Activated CD8-positive, alpha-beta T cell treated with anti-CD3 and anti-CD28 coated beads for 36 hours (primary cell): ENCODE data around the gene PNLIPRP2. TPM values are rescaled to one million over a fixed set of nuclear protein-coding genes. Genes with fewer than 3 reads are reported as not detected.

Experiments used
- ATAC-seq: fragments of 200-7000 bp; cut with Tn5 transposase; one replicate; pipeline ENCODE4 v1.10.0; 2021; ENCODE audit warnings: mild to moderate bottlenecking, moderate library complexity
- CTCF ChIA-PET: fragments of 350-600 bp; sonication (Branson Sonifier 250); formaldehyde crosslinking; loops from one replicate; lab custom pipeline; 2021; ENCODE audit warnings: antibody characterized with exemption; lab: Charles Lee
- POLR2A ChIA-PET: fragments of 350-600 bp; sonication (Branson Sonifier 250); formaldehyde crosslinking; loops from one replicate; lab custom pipeline; 2021; ENCODE audit warnings: antibody characterized with exemption; lab: Charles Lee
- DNase-seq: peaks from one replicate; pipeline ENCODE4 v3.0.0-alpha.2; 2020
- H3K27ac Mint-ChIP-seq: one replicate; pipeline ENCODE4 v1.8.0; 2021; ENCODE audit warnings: mild to moderate bottlenecking, mixed read lengths
- H3K27me3 Mint-ChIP-seq: one replicate; pipeline ENCODE4 v1.8.0; 2021; ENCODE audit warnings: mixed read lengths
- H3K36me3 Mint-ChIP-seq: one replicate; pipeline ENCODE4 v1.8.0; 2021; ENCODE audit warnings: low read depth, mixed read lengths
- H3K4me1 Mint-ChIP-seq: one replicate; pipeline ENCODE4 v1.8.0; 2021; ENCODE audit warnings: low read depth, mixed read lengths
- H3K4me3 Mint-ChIP-seq: one replicate; pipeline ENCODE4 v1.8.0; 2021; ENCODE audit warnings: mild to moderate bottlenecking, moderate library complexity, mixed read lengths
- H3K9me3 Mint-ChIP-seq: one replicate; pipeline ENCODE4 v1.8.0; 2021; ENCODE audit warnings: mixed read lengths
- CTCF ChIP-seq: fragments of 200-600 bp; IDR thresholded peaks from one replicate; pipeline ENCODE4 v1.8.0; 2022; ENCODE audit warnings: antibody characterized with exemption, mild to moderate bottlenecking
- intact Hi-C: fragments of 100-400 bp; cut with micrococcal nuclease; formaldehyde crosslinking; loops from one replicate; pipeline ENCODE4 v1.10.0; 2022
- total RNA-seq, 2 experiments: library from RNA; stranded (reverse); gene quantifications; one replicate each; pipeline ENCODE4 v1.2.3, GENCODE V29; 2021

Gene PNLIPRP2
- total RNA-seq, 2 experiments from 2014 or later: not detected

- no peak for TF ChIP-seq CTCF
- no peak overlapping the region for H3K4me3 Mint-ChIP-seq
- DNase-seq (no peak), ATAC-seq (no peak)
- no peaks in the 10 kb centered on the region for H3K27me3 Mint-ChIP-seq
- no peaks in the 10 kb centered on the region for H3K9me3 Mint-ChIP-seq
- no peak overlapping the region for H3K27ac Mint-ChIP-seq
- intact Hi-C loops: no loop called here
- no peaks in the 10 kb centered on the region for H3K4me1 Mint-ChIP-seq
- H3K36me3 Mint-ChIP-seq: no peaks in the 10 kb centered on the region
- ChIA-PET CTCF (interaction anchor here (1.0 kb wide), 1 partner anchor 86 kb away, joined by 3 read pairs; no protein-coding TSS in a partner anchor), POLR2A (no interaction called here)
These were observed 24.7 kb upstream of the PNLIPRP2 start for GRCh38 chr10:116596062-116596461.

DNA sequence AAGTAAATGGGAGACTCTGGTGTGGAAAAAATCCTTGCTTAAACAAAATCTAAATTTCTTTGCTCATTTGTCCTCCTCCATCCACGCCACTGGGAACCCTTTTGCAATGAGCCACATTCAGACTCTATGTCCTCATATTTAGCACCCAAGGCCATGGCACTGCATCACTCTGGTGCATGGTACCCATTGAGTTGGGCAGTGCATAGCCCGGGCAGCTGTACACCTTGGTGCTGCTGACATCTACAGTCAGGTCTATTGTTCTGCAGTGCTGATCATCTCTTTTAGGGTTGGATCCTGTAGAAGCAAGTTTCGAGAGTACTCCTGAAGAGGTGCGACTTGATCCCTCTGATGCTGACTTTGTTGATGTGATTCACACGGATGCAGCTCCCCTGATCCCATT lies 23.2 kb upstream of the PNLIPRP2 start:
- intact Hi-C loops: no loop called here
- Mint-ChIP-seq H3K4me1 (no peaks in the 10 kb centered on the region), H3K27ac (no peak overlapping the region), H3K27me3 (no peaks in the 10 kb centered on the region), H3K36me3 (no peaks in the 10 kb centered on the region), H3K9me3 (no peaks in the 10 kb centered on the region), H3K4me3 (no peak overlapping the region)
- DNase-seq (no peak), ATAC-seq (no peak)
- ChIA-PET CTCF (no interaction called here), POLR2A (no interaction called here)
- TF ChIP-seq CTCF: no peak

DNA sequence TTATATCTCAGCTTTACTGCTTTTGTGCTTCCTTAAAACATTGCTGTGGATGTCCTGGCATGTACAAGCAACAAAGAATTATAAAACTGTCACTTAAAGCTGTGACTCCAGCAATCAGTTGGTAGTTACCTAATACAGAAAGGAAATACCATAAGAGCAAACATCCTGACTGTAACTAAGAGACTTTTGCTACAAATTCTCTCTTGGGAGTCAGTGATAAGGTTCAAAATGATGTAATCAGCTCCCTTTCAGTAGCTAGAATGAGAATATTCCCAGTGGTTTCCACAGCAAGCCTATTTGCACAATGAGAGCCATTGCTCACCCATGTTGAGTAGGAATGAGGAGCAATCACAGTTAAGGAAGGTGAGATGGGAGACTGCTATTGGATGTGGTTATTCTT lies 22.4 kb upstream of the PNLIPRP2 start:
- H3K27ac Mint-ChIP-seq: no peak overlapping the region
- H3K4me3 Mint-ChIP-seq: no peak overlapping the region
- H3K36me3 Mint-ChIP-seq: no peaks in the 10 kb centered on the region
- TF ChIP-seq CTCF: no peak
- ChIA-PET CTCF (no interaction called here), POLR2A (no interaction called here)
- no peaks in the 10 kb centered on the region for H3K4me1 Mint-ChIP-seq
- ATAC-seq (no peak), DNase-seq (no peak)
- intact Hi-C loops: no loop called here
- no peaks in the 10 kb centered on the region for H3K27me3 Mint-ChIP-seq
- no peaks in the 10 kb centered on the region for H3K9me3 Mint-ChIP-seq

GRCh38 chr10:116599991-116600390 lies 20.8 kb upstream of the PNLIPRP2 start:
- CTCF ChIA-PET: no interaction called here
- no peaks in the 10 kb centered on the region for H3K27me3 Mint-ChIP-seq
- H3K9me3 Mint-ChIP-seq: no peaks in the 10 kb centered on the region
- ATAC-seq (no peak), DNase-seq (no peak)
- TF ChIP-seq CTCF: no peak
- H3K4me1 Mint-ChIP-seq: no peaks in the 10 kb centered on the region
- no peaks in the 10 kb centered on the region for H3K36me3 Mint-ChIP-seq
- no peak overlapping the region for H3K4me3 Mint-ChIP-seq
- intact Hi-C loops: no loop called here
- H3K27ac Mint-ChIP-seq: no peak overlapping the region
- POLR2A ChIA-PET: no interaction called here

- POLR2A ChIA-PET: no interaction called here
- ATAC-seq: no peak
- H3K4me3 Mint-ChIP-seq: no peak overlapping the region
- H3K27ac Mint-ChIP-seq: no peak overlapping the region
- CTCF ChIA-PET: no interaction called here
- intact Hi-C loops: no loop called here
- no peak for TF ChIP-seq CTCF
- peaks cover 5% of the 10 kb centered on the region for H3K27me3 Mint-ChIP-seq
- no peak for DNase-seq
- no peaks in the 10 kb centered on the region for H3K36me3 Mint-ChIP-seq
- H3K4me1 Mint-ChIP-seq: no peaks in the 10 kb centered on the region
- no peaks in the 10 kb centered on the region for H3K9me3 Mint-ChIP-seq
These were observed 17.9 kb upstream of the PNLIPRP2 start for GRCh38 chr10:116602648-116603400.
